SHP77 treated with DMSO at 0.1 percent for 48 hours (cell line): Measurements from ENCODE around the gene COQ8A.
"Not testable (repeated sequence)": the region's sequence is repeated elsewhere in the genome, so short reads cannot be mapped to it uniquely, and the experiment has no call there.

Experiments
- DNase-seq: peaks from one replicate; lab custom pipeline; 2025; lab: John Stamatoyannopoulos, UW

Gene COQ8A

DNA sequence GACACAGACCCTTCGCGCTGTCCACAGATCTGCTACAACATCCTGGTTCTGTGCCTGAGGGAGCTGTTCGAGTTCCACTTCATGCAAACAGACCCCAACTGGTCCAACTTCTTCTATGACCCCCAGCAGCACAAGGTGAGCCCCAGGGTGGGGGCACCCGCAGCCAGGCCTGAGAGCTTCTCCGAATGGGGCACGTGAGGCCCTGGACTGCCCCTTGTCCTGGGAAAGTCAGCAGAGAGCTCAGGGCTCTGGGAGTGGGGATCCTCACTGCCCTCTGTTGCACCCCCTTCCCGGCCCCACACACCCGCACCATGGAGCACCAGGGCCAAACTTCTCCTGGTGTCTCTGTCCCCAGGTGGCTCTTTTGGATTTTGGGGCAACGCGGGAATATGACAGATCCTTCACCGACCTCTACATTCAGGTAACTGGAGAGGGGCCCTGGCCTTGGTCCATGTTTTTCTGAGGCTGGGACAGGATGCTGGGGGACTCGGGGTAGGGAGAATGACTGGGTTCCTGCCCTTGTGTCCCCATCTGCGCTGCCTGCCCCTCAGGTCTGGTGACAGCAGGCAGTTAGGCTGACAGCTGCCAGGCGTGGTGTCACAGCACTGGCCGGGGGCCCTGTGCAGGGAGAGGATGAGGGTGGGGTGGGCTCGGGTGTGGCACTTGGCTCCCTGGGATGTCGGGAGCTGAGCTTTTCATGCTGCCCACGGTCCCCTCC is 44.6 kb downstream of the COQ8A start:
- no peak for DNase-seq

DNA sequence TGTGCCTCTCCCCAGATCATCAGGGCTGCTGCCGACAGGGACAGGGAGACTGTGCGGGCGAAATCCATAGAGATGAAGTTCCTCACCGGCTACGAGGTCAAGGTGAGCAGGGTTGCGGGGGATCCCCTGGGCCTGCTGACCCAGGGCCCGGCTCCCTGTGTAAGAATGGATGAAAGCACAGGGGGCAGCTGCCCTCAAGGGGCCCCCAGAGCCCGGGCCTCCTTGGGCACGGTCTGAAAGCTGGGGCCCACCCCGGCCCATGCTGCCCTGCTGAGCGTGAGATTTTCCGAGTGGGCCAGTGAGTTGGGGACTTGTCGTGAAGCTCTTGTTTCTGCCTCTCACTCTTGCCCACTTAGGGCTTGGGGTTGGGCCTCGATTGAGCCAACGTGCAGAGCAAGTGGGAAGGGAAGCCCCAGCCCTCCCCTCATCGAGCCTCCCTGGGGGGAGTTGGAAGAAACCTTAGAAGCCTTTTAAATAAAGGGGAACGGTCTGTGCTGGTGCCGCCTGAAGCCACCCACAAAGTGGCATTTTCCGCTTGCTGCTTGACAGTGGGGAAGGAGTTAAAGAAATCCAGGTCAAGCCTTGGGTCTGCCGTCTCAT is 45.2 kb downstream of the COQ8A start:
- DNase-seq = no peak

DNA sequence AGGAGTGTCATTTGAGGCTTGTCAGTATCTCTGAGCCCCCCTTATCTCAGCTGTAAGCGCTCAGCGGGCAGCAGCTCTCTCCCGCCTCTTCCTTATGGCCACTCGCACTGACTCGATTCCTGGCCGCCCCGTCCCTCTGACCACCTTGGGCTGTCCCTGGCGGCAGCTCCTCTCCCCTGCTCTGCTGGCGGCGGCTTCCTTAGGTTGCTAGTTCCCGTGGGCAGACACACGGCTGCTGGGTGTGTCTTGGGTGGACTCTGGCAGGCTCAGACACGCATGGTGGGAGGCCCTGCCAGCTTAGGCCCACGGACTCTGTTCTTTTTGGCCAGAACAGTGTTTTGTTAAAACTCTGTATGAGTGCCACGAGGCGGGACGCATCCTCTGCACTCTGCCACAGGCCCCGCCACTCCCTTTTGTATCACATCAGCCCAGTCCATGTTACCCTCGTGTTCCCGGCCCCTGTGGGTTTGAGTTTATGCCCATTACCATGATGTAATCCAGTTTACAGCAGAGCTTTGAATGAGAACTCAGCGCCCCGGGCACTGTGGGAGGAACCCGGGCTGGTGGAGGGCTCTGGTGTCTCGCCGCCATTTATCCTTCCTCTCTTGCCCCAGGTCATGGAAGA is 45.9 kb downstream of the COQ8A start:
- no peak for DNase-seq

- DNase-seq = no peak
Observed at GRCh38 chr1:226986496-226987178, 46.5 kb downstream of the COQ8A start.

DNA sequence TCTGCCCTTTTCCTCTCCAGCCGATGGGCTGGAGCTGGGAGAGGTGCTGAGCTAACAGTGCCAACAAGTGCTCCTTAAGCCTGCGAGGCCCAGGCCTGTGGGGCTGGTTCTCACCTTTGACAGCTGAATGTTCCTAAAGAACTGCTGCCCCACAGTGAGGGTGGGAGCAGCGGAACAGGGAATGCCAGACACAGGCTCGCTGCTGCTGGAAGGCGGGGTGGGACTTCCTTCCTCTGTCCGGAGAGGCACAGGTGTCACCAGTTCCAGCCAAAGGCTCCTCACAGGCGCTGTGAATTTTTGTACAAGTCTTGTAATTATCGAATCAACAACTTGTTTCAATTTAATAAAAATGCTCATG is 47.1 kb downstream of the COQ8A start:
- no peak for DNase-seq

DNA sequence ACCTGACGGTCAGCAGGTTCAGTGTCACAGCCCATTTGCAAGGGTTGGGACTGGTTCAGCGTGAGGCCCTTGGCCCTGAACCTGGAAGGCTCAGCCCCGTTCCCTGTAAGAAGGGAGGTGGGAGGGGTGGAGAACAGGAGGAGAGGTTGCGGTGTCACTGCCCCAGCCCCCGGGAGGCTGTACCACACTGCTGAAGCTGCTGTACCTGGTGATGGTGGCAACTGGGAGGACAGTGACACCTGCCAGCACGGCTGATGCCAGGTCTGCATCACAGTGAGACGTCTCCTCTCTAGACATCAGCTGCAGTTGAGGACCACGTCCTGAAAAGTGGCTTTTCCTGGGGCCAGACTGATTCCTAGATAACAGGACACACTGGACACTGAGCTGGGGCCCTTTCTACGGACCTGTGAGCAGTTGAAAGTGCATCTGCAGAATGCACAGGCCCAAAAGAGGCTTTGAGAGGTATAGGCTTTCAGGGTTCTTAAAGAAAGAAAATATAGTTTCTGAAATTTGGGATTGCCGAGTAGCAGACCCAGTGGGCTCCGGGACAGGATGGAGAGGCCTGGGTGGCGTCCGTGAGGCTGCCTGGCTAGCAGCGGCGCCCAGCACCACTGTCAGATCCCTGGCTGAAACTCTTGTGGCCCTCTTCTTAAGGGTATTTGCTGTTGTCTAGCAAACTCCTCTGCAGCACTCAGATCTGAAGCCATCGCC is 47.7 kb downstream of the COQ8A start:
- DNase-seq = no peak

DNA sequence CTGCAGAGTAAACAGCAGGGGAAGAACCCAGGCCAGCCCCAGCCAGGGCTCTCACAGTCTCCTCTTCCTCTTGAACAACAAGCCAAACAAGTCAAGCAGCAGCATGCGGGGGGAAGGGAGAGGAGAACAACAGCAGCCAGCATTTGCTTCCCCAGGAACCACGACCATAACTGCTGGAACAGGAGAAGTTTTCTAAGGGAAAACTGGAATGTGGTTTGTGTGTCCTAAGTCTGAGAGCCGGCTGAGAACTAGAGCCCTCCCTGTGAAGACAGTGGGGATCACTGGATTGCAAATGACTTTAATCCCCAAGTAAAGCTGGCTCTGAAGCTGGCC is 48.2 kb downstream of the COQ8A start:
- no peak for DNase-seq

- DNase-seq = no peak
Observed at GRCh38 chr1:226989085-226989920, 49.2 kb downstream of the COQ8A start.

DNA sequence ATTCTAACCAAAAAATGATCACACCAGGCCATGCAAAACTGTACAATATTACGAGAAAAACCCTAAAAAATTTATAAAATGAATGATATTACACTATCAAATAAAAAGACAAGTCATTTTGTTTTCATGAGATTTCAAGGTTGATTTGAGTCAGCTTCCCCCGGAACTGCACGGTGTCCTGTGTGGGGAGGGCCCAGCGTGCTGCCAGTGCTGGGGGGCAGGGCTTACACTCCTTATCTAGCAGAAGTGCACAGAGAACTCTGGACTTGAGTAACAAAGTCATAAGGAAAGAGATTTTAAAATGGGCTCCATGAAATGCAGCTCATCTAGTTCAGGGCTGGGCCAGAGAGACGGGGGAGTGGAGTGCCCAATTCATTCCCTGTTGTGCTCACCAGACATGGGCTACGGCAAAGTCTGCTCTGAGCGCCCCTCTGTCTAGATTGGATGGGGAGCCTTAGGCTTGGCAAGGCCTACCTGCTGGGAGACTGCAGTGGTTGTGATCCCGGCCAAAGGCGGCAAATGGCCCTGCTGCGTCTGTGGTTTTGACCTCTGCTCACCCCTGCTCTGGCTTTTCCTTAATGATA is 50.1 kb downstream of the COQ8A start:
- no peak for DNase-seq

DNA sequence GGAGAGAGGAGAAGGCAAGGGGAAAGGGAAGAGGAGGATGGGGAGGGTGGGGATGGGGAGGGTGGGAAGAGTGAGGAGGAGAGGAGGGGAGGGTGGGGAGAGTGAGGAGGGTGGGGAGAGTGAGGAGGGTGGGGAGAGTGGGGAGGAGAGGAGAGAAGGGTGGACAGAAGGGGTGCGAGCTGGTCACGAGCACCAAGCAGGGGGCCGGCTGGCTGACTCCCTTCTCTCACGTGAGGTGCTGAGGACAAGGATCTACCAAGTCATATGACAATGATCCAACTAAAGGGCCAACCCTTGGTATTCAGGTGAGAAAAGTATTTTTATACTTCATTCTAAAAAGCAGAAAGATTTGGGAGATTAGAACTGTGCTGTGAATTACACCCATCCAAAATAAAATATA is 51.8 kb downstream of the COQ8A start:
- no peak for DNase-seq

GRCh38 chr1:226993814-226994585 is 53.9 kb downstream of the COQ8A start:
- DNase-seq = no peak

- DNase-seq = no peak
Observed at GRCh38 chr1:226994586-226995364, 54.7 kb downstream of the COQ8A start.

DNA sequence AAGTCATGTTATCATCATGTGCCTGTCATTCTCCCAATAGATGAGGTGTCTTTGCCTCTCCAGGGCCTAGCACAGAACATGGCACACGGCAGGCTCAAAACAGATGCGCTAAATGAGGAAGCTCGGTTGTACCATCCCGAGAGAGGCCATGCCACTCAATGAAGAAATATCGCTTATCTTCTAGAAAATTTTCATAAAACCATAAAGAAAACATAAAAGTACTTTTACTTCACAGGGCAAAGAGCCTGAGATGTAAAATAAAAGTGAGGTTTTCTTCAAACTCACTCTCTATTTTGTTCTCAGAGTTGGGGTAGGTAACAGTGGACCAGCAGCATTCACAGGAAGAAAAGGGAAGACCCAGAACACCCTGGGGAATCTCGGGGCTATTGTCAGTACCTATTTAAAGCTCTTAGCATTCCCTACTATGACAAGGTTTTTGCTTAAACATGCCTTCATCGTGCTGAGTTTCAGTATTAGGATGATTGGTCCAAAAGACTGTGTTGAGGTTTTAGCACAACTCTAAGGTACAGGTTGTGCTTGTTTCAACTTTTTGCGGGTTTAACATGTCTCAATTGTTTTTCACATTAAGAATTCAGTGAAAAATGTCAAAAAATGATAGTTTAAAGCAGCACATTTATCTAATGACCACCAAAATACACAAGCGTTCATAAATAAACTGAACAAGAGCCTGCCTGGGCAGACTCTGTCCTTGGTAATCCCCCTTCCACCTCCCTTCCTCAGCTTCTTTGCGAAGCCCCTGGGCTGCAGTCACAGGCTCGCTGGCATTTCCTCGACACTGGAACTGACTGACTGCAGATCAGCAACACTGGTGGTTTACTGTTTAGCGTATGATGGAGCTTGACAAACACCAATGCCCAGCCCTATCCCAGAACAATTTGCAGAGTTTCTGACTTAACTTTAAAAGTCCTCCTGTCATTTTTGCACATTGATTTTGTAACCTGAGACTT is 55.6 kb downstream of the COQ8A start:
- no peak for DNase-seq

- not testable (repeated sequence) for DNase-seq
Observed at GRCh38 chr1:226999579-226999978, 59.5 kb downstream of the COQ8A start.

DNA sequence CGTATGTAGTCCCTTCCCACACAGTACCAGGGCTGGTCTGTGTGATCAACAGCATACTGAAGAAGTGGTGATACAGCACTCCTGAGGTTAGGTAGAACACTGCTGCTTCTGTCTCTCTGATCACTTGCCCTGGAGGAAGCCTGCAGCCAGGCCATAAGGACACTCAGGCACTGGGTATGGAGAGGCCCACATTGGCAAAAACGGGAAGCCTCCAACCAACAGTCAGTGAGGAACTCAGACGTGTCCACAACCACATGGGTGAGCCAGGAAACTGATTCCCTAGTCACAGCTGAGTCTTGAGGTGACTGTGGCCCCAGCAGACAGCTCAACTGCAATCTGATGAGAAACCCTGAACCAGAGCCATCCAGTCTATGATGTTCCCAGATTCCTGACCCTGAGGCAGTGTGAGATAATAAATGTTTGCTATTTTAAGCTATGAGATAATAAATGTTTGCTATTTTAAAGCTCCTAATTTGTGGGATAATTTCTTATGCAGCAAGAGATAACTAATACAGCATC is 62.5 kb downstream of the COQ8A start:
- DNase-seq = no peak

DNA sequence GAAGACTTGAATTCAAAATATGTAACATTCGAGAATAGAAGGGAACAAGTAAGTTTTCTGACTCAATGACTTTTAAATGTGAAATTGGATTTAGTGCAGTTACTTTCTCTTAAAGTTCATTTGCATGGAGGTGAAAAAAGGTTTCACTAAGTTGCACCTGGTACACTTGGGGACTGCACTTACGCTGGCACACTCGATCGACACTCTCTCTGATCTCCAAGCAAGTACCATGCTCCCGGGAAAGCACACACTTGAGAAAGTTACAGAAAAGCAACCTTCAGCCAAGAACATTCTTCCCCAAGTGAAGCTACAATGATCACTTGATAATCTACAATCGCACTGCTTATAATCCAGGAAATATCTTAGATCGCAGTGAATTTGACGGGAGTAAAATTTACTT is 63.1 kb downstream of the COQ8A start:
- DNase-seq = no peak

DNA sequence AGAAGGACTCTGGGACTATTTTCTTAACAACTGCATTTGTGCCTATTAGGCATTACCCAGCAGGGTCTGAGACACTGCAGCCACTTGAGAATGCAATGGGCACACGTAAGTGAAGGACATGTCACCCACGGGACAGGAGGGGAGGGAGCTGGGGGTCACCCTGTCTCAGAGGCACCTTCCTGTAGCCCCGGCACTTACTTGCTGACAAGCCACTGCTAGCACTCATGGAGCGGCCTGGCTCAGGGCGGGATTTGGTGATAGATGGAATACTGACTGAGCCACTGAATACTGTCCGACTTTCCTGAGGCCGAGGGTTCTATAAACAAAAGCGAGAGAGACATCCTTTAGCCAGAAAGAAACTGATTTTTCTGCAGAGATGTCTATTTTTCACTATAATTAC is 64.7 kb downstream of the COQ8A start:
- no peak for DNase-seq

DNA sequence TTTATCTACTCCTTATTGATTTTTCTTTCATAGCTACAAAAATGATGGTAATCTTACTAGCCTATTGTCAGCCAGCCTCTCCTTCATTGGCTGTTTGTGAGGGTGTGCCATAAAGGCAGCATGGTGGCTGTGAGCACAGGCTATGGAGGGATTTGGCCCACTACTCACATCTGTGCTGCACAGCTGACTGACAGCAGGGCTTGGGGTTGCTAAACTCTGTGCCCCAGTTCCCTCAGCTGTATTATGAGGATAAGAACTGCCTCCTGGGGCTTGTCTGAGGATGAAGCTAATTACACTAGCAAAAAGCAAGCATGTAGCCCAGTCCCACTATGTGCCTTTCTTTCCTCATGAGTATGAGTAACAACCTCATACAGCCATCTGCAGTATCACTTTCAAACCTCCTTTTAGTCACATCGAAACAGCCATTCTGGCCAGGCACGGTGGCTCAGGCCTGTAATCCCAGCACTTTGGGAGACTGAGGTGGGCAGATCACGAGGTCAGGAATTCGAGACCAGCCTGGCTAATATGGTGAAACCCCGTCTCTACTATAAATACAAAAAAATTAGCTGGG is 66.2 kb downstream of the COQ8A start:
- no peak for DNase-seq
